ENCODE results near the gene VIT. TPM values are rescaled to one million over a fixed set of nuclear protein-coding genes. Genes with fewer than 3 reads are reported as not detected.

VIT gene
- total RNA-seq, 1 donor from 2014 or later = 56.5 TPM

DNA sequence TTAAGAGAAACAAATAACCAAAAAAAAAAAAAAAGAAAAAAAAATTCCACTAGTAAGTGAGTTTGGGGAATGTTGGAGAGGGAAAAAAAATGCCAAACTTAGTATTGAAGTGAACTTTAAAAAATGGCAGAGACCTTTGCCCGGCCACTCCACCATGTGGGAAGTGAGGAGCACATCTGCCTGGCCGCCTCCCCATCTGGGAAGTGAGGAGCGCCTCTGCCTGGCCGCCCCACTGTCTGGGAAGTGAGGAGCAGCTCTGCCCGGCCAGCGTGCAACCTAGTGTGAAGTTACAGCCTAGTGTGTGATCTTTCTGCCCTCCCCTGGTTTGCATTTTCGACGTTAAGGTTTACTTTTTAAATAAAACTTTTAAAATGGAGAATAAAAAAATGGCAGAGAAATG is 33.9 kb upstream of the VIT start:
- DNase-seq (ENCODE audit: extremely low spot score in 2 of 2) = no peak
- H3K9me3 ChIP-seq = no peaks in the 10 kb centered on the region
- H3K4me3 ChIP-seq = no peak overlapping the region
- TF ChIP-seq, protein P1, sequence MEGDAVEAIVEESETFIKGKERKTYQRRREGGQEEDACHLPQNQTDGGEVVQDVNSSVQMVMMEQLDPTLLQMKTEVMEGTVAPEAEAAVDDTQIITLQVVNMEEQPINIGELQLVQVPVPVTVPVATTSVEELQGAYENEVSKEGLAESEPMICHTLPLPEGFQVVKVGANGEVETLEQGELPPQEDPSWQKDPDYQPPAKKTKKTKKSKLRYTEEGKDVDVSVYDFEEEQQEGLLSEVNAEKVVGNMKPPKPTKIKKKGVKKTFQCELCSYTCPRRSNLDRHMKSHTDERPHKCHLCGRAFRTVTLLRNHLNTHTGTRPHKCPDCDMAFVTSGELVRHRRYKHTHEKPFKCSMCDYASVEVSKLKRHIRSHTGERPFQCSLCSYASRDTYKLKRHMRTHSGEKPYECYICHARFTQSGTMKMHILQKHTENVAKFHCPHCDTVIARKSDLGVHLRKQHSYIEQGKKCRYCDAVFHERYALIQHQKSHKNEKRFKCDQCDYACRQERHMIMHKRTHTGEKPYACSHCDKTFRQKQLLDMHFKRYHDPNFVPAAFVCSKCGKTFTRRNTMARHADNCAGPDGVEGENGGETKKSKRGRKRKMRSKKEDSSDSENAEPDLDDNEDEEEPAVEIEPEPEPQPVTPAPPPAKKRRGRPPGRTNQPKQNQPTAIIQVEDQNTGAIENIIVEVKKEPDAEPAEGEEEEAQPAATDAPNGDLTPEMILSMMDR (IDR thresholded peaks at IDR 0.05) = no peak
- TF ChIP-seq POLR2A (IDR thresholded peaks at IDR 0.05) (no peak), POLR2AphosphoS5 (IDR thresholded peaks at IDR 0.05; ENCODE audit: insufficient read depth in 1 of 2, low read depth in 1 of 2) (no peak)
- no peaks in the 10 kb centered on the region for H3K4me1 ChIP-seq
- H3K36me3 ChIP-seq = no peaks in the 10 kb centered on the region
- H3K27ac ChIP-seq = no peak overlapping the region
- intact Hi-C loops (cut with DNase I) = loop anchor here (5.0 kb wide), 1 partner anchor 305 kb away; the partner anchor contains the start of gene CRIM1
- H3K27me3 ChIP-seq = no peaks in the 10 kb centered on the region

DNA sequence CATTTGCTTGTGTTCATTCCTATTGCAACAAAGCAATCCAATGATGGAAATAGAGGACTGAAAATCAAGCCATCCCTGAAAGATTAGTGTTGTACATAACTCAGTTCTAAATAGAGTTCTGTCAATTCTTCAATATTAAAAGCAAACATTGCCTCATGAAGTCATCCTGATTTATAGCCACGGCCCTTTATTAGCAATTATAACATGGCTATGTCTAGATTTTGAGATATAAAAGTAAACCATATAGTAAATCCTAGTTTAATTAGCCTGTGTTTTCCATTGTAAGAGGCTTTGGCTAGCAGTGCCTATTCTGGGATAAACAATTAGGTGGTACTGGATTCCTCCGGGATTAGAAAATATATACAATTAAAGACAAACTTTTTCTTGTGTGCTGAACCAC is 33.2 kb upstream of the VIT start:
- intact Hi-C loops (cut with DNase I) = loop anchor here (5.0 kb wide), 1 partner anchor 306 kb away; the partner anchor contains the start of gene CRIM1
- Histone ChIP-seq H3K27me3 (no peaks in the 10 kb centered on the region), H3K9me3 (no peaks in the 10 kb centered on the region), H3K4me1 (no peaks in the 10 kb centered on the region), H3K4me3 (no peak overlapping the region), H3K36me3 (no peaks in the 10 kb centered on the region), H3K27ac (no peak overlapping the region)
- TF ChIP-seq POLR2A (IDR thresholded peaks at IDR 0.05) = no peak
- TF ChIP-seq, protein P1 (IDR thresholded peaks at IDR 0.05) = no peak
- no peak for TF ChIP-seq POLR2AphosphoS5 (IDR thresholded peaks at IDR 0.05; ENCODE audit: insufficient read depth in 1 of 2, low read depth in 1 of 2)
- DNase-seq (ENCODE audit: extremely low spot score in 2 of 2) = no peak

DNA sequence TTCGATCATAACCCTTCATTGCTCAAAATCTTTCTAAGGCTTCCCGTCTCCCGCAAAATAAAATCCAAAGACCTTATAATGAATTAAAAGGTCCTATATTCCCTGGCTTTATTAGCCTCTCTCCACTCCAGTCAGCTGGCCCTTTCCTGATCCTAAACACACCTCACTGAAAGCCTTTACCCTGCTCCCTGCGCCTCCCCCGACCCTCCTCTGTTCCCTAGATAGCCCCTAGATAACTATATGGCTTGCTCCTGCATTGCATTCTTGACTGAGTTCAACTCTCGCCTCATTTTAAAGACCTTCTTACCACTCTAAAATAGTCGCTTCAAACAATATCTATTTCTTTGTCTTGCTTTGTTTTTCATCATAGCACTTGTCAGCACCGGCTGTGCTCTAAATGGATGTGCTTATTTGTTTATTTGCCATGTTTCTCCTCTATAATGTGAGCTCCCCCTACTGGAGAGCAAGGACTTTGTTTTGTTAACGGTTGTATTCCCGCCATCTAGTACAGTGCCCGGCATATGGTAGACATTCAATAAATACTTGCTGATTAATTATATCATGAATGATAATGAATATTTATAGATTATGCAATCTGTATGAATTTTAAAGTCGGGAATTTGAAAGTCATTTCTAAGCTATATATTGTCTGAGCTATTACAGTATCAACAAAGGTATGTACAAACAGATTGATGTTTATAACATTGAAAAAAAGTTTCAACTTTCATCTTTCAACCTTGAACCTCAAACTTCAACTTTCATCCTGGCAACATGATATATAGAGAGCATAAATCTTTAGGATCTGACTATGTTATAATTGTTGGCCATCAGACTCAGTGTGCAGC is 32.4 kb upstream of the VIT start:
- TF ChIP-seq, protein P1 (IDR thresholded peaks at IDR 0.05) = peak; percentile 28 to 80 (median 64)
- TF ChIP-seq POLR2AphosphoS5 (IDR thresholded peaks at IDR 0.05; ENCODE audit: insufficient read depth in 1 of 2, low read depth in 1 of 2) = no peak
- no peaks in the 10 kb centered on the region for H3K4me1 ChIP-seq
- intact Hi-C loops (cut with DNase I) = loop anchor here (5.0 kb wide), 1 partner anchor 307 kb away; the partner anchor contains the start of gene CRIM1
- H3K27me3 ChIP-seq = no peaks in the 10 kb centered on the region
- DNase-seq (ENCODE audit: extremely low spot score in 2 of 2) = no peak
- H3K27ac ChIP-seq = no peak overlapping the region
- no peak overlapping the region for H3K4me3 ChIP-seq
- no peaks in the 10 kb centered on the region for H3K9me3 ChIP-seq
- no peaks in the 10 kb centered on the region for H3K36me3 ChIP-seq

DNA sequence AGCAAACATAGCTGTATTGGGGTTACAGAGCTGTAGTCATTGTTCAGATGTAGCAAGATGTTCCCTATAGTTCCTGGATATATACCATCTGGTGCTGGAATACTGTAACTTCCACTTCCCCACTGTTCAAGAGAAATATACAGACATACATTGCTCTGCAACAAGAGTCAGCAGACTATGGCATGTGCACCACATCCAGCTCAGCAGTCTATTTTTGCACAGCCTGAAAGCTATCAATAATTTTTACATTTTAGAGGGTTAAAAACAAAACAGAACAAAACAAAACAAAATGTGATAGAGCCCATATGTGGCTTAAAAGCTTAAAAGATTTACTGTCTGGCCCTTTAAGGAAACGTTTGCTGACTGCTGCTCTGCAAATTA is 31.8 kb upstream of the VIT start:
- Histone ChIP-seq H3K4me1 (no peaks in the 10 kb centered on the region), H3K4me3 (no peak overlapping the region), H3K27me3 (no peaks in the 10 kb centered on the region), H3K36me3 (no peaks in the 10 kb centered on the region), H3K27ac (no peak overlapping the region), H3K9me3 (no peaks in the 10 kb centered on the region)
- DNase-seq (ENCODE audit: extremely low spot score in 2 of 2) = no peak
- TF ChIP-seq POLR2A (IDR thresholded peaks at IDR 0.05) (no peak), POLR2AphosphoS5 (IDR thresholded peaks at IDR 0.05; ENCODE audit: insufficient read depth in 1 of 2, low read depth in 1 of 2) (no peak)
- TF ChIP-seq, protein P1 (IDR thresholded peaks at IDR 0.05) = no peak
- intact Hi-C loops (cut with DNase I) = loop anchor here (5.0 kb wide), 1 partner anchor 307 kb away; the partner anchor contains the start of gene CRIM1

DNA sequence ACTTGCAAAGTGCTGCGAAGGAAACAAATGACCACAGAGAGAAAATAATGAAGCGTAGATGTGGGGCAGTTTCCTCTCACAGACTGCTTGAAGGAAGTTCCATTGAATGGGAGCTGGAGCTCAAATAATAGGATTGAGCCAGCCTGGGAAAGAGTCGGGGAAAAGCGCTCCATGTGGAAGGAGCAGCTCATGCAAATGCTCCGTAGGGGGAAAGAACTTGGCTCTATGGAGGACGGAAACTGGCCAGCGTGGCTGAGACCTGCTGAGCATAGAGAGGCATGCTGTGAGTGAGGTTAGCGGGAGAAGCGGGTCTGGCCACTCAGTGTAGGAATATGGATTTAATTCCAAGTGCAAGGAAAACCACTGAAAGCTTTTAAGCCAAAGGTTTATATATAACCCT is 28.6 kb upstream of the VIT start:
- no peak overlapping the region for H3K27ac ChIP-seq
- intact Hi-C loops (cut with DNase I) = no loop called here

More for the DNA sequence above, 28.6 kb upstream of the VIT start:
- TF ChIP-seq POLR2AphosphoS5 (IDR thresholded peaks at IDR 0.05; ENCODE audit: insufficient read depth in 1 of 2, low read depth in 1 of 2) (no peak), POLR2A (IDR thresholded peaks at IDR 0.05) (no peak)
- TF ChIP-seq, protein P1 (IDR thresholded peaks at IDR 0.05) = no peak
- no peak for DNase-seq (ENCODE audit: extremely low spot score in 2 of 2)
- Histone ChIP-seq H3K27me3 (no peaks in the 10 kb centered on the region), H3K36me3 (no peaks in the 10 kb centered on the region), H3K4me1 (no peaks in the 10 kb centered on the region), H3K4me3 (no peak overlapping the region), H3K9me3 (no peaks in the 10 kb centered on the region)
